Activated T-helper 17 cell treated with anti-CD3 and anti-CD28 coated beads, Interleukin-2, amount 50 U/mL, for 72 hours (primary cell): ENCODE measurements around the gene KLHL30. TPM values are rescaled to one million over a fixed set of nuclear protein-coding genes. Genes with fewer than 3 reads are reported as not detected.

Experiments
- ATAC-seq: fragments of 150-1000 bp; cut with Tn5 transposase; replicated peaks from 2 replicates; pipeline ENCODE4 v1.10.0; 2021; ENCODE audit warnings: mild to moderate bottlenecking, moderate library complexity
- H3K27ac Mint-ChIP-seq: one replicate; pipeline ENCODE4 v1.8.0; 2022; ENCODE audit warnings: mixed read lengths
- H3K27me3 Mint-ChIP-seq: one replicate; pipeline ENCODE4 v1.8.0; 2022; ENCODE audit warnings: mixed read lengths
- H3K36me3 Mint-ChIP-seq: one replicate; pipeline ENCODE4 v1.8.0; 2022; ENCODE audit warnings: low read depth, mild to moderate bottlenecking, mixed read lengths
- H3K4me1 Mint-ChIP-seq: one replicate; pipeline ENCODE4 v1.8.0; 2022; ENCODE audit warnings: mixed read lengths
- H3K4me3 Mint-ChIP-seq: one replicate; pipeline ENCODE4 v1.8.0; 2022; ENCODE audit warnings: mild to moderate bottlenecking, mixed read lengths
- H3K9me3 Mint-ChIP-seq: one replicate; pipeline ENCODE4 v1.8.0; 2022; ENCODE audit warnings: mixed read lengths
- total RNA-seq, 2 donors: library from RNA; stranded (reverse); gene quantifications; one replicate each; pipeline ENCODE4 v1.2.3, GENCODE V29; 2022

The KLHL30 gene
- total RNA-seq, 2 donors from 2014 or later = not detected

- H3K27ac Mint-ChIP-seq = no peak overlapping the region
- no peaks in the 10 kb centered on the region for H3K4me1 Mint-ChIP-seq
- H3K9me3 Mint-ChIP-seq = no peaks in the 10 kb centered on the region
- H3K27me3 Mint-ChIP-seq = no peaks in the 10 kb centered on the region
- no peak overlapping the region for H3K4me3 Mint-ChIP-seq
- no peak for ATAC-seq
- peaks cover 100% of the 10 kb centered on the region for H3K36me3 Mint-ChIP-seq
Measured at GRCh38 chr2:238173692-238174091, 35.2 kb downstream of the KLHL30 start.

- no peak for ATAC-seq
- peaks cover 100% of the 10 kb centered on the region for H3K36me3 Mint-ChIP-seq
- no peaks in the 10 kb centered on the region for H3K9me3 Mint-ChIP-seq
- no peaks in the 10 kb centered on the region for H3K4me1 Mint-ChIP-seq
- H3K4me3 Mint-ChIP-seq = no peak overlapping the region
- no peaks in the 10 kb centered on the region for H3K27me3 Mint-ChIP-seq
- H3K27ac Mint-ChIP-seq = no peak overlapping the region
Measured at GRCh38 chr2:238174291-238174690, 35.8 kb downstream of the KLHL30 start.

- no peak for ATAC-seq
- Mint-ChIP-seq H3K27me3 (no peaks in the 10 kb centered on the region), H3K36me3 (peaks cover 100% of the 10 kb centered on the region), H3K4me3 (no peak overlapping the region), H3K9me3 (no peaks in the 10 kb centered on the region), H3K27ac (no peak overlapping the region), H3K4me1 (no peaks in the 10 kb centered on the region)
Measured at GRCh38 chr2:238174701-238175100, 36.2 kb downstream of the KLHL30 start.

GRCh38 chr2:238176613-238177012 lies 38.1 kb downstream of the KLHL30 start:
- ATAC-seq = no peak
- Mint-ChIP-seq H3K36me3 (peaks cover 100% of the 10 kb centered on the region), H3K27ac (peak overlapping the region; percentile 41), H3K27me3 (no peaks in the 10 kb centered on the region), H3K9me3 (no peaks in the 10 kb centered on the region), H3K4me3 (no peak overlapping the region), H3K4me1 (no peaks in the 10 kb centered on the region)

- Mint-ChIP-seq H3K27me3 (no peaks in the 10 kb centered on the region), H3K9me3 (no peaks in the 10 kb centered on the region), H3K27ac (no peak overlapping the region), H3K4me3 (no peak overlapping the region), H3K36me3 (peaks cover 100% of the 10 kb centered on the region), H3K4me1 (no peaks in the 10 kb centered on the region)
- ATAC-seq = no peak
Measured at GRCh38 chr2:238180554-238180953, 42.1 kb downstream of the KLHL30 start.

GRCh38 chr2:238182362-238182761 lies 43.9 kb downstream of the KLHL30 start:
- H3K4me1 Mint-ChIP-seq = no peaks in the 10 kb centered on the region
- no peaks in the 10 kb centered on the region for H3K9me3 Mint-ChIP-seq
- no peak overlapping the region for H3K4me3 Mint-ChIP-seq
- no peaks in the 10 kb centered on the region for H3K27me3 Mint-ChIP-seq
- peaks cover 100% of the 10 kb centered on the region for H3K36me3 Mint-ChIP-seq
- ATAC-seq = no peak
- H3K27ac Mint-ChIP-seq = no peak overlapping the region

- peak; percentile 71 for ATAC-seq
Measured at GRCh38 chr2:238183821-238184220, 45.4 kb downstream of the KLHL30 start.

GRCh38 chr2:238187618-238188548 lies 49.4 kb downstream of the KLHL30 start:
- H3K27ac Mint-ChIP-seq = peak overlapping the region; percentile 65

More at GRCh38 chr2:238183821-238184220, 45.4 kb downstream of the KLHL30 start:
- H3K4me1 Mint-ChIP-seq = no peaks in the 10 kb centered on the region
- no peaks in the 10 kb centered on the region for H3K9me3 Mint-ChIP-seq
- H3K27me3 Mint-ChIP-seq = no peaks in the 10 kb centered on the region
- peak overlapping the region; percentile 21 for H3K27ac Mint-ChIP-seq
- H3K4me3 Mint-ChIP-seq = no peak overlapping the region
- H3K36me3 Mint-ChIP-seq = peaks cover 100% of the 10 kb centered on the region

GRCh38 chr2:238190445-238190844 lies 52.0 kb downstream of the KLHL30 start:
- Mint-ChIP-seq H3K27ac (no peak overlapping the region), H3K9me3 (no peaks in the 10 kb centered on the region), H3K4me3 (no peak overlapping the region), H3K27me3 (no peaks in the 10 kb centered on the region), H3K4me1 (no peaks in the 10 kb centered on the region), H3K36me3 (peaks cover 100% of the 10 kb centered on the region)
- no peak for ATAC-seq

More at GRCh38 chr2:238187618-238188548, 49.4 kb downstream of the KLHL30 start:
- no peak overlapping the region for H3K4me3 Mint-ChIP-seq
- peaks cover 100% of the 10 kb centered on the region for H3K36me3 Mint-ChIP-seq
- ATAC-seq = no peak
- no peaks in the 10 kb centered on the region for H3K9me3 Mint-ChIP-seq
- H3K4me1 Mint-ChIP-seq = no peaks in the 10 kb centered on the region
- no peaks in the 10 kb centered on the region for H3K27me3 Mint-ChIP-seq

Other genes with a start within 250 kb of the KLHL30 start
- gene UBE2F, start 171.7 kb upstream of the KLHL30 start, total RNA-seq = 10 to 100 TPM; 38.9 to 44.7 TPM
- 10 to 100 TPM; 56.2 to 57.1 TPM for gene SCLY, start 77.7 kb upstream of the KLHL30 start, total RNA-seq
- 1 to 10 TPM in 1 of 2 donors, under 1 TPM in 1; 0.39 to 1.0 TPM for gene ESPNL, start 38.3 kb upstream of the KLHL30 start, total RNA-seq
- gene ERFE, start 20.3 kb downstream of the KLHL30 start, total RNA-seq = not detected
- gene ILKAP, start 65.0 kb downstream of the KLHL30 start, total RNA-seq = 10 to 100 TPM; 33.6 to 53.6 TPM
- gene HES6, start 101.4 kb downstream of the KLHL30 start, total RNA-seq = 1 to 10 TPM; 1.3 to 4.8 TPM
- gene PER2, start 149.9 kb downstream of the KLHL30 start, total RNA-seq = 10 to 100 TPM in 1 of 2 donors, 1 to 10 TPM in 1; 6.2 to 23.7 TPM
- 1 to 10 TPM; 3.4 to 7.2 TPM for gene TRAF3IP1, start 181.8 kb downstream of the KLHL30 start, total RNA-seq